K562 (cell line): ENCODE data around the gene CEACAM5. TPM values are rescaled to one million over a fixed set of nuclear protein-coding genes. Genes with fewer than 3 reads are reported as not detected.

Experiments used
- ARID2 ChIP-seq: fragments of 450-650 bp; IDR thresholded peaks from 2 replicates; pipeline ENCODE4 v1.6.1; 2017; ENCODE audit warnings: antibody characterized with exemption, mild to moderate bottlenecking
- BMI1 ChIP-seq: fragments of 150-350 bp; IDR thresholded peaks from 2 replicates; pipeline ENCODE4 v1.6.1; 2014; ENCODE audit warnings: low read length
- FOXM1 ChIP-seq, 2 experiments: fragments of 450-650 bp in 1 of 2; sonication (generic) in 1 of 2; formaldehyde crosslinking in 1 of 2; IDR thresholded peaks; 2 replicates each; pipeline versions ENCODE4 v1.6.1 to v1.9.0; 2017 to 2022; ENCODE audit warnings: low read depth in 2 of 2, mild to moderate bottlenecking in 2 of 2, missing genetic modification reagents in 1 of 2, moderate library complexity in 1 of 2
- HDAC1 ChIP-seq, 2 experiments: fragments of 450-650 bp; IDR thresholded peaks; 2 replicates each; pipeline ENCODE4 v1.6.1; 2016 to 2017; ENCODE audit warnings: inconsistent platforms in 1 of 2, mild to moderate bottlenecking in 1 of 2, moderate library complexity in 1 of 2
- KLF13 ChIP-seq: fragments of 450-650 bp; IDR thresholded peaks from 2 replicates; pipeline ENCODE4 v1.6.1; 2016; ENCODE audit warnings: missing genetic modification characterization, low read depth, mild to moderate bottlenecking, missing compliant biosample characterization, moderate library complexity, borderline replicate concordance
- NRF1 ChIP-seq, 2 experiments: fragments of 450-650 bp; IDR thresholded peaks in 1 of 2; conservative IDR thresholded peaks in 1 of 2; 2 replicates each; pipeline ENCODE4 v1.6.1; 2014; ENCODE audit warnings: mild to moderate bottlenecking in 2 of 2
- SNIP1 ChIP-seq: fragments of 450-650 bp; IDR thresholded peaks from 2 replicates; pipeline ENCODE4 v1.7.1; 2017; ENCODE audit warnings: low read depth, mild to moderate bottlenecking
- TCF3 ChIP-seq: sonication (generic); formaldehyde crosslinking; IDR thresholded peaks from 2 replicates; pipeline ENCODE4 v1.4.0; 2020; ENCODE audit warnings: mild to moderate bottlenecking, missing genetic modification reagents
- polyA plus RNA-seq, 8 experiments: library from polyadenylated mRNA; depleted of rRNA in 4 of 8; stranded (reverse) in 5 of 8; unstranded in 3 of 8; fragments of >200 nt; fragmentation: Nextera tagmentation in 2 of 8; fragmentation: Illumina TruSeq in 1 of 8; extraction: Ambion mirVana in 2 of 8; extraction: Trizol in 1 of 8; gene quantifications; 2 replicates each; pipeline versions ENCODE4 v1.2.1 to v1.2.3, GENCODE V29; 2011 to 2014; ENCODE audit warnings: inconsistent platforms in 1 of 8, missing spikeins in 1 of 8
- total RNA-seq, 7 experiments: library from RNA; depleted of rRNA in 6 of 7; stranded (reverse); fragments of >200 nt in 6 of 7; fragmentation: Illumina TruSeq in 2 of 7; extraction: Trizol in 2 of 7; gene quantifications; 2 replicates each; pipeline versions ENCODE4 v1.2.1 to v1.2.3, GENCODE V29; 2011 to 2021; ENCODE audit warnings: low replicate concordance in 1 of 7
- TF ChIP-seq, protein P1 (sequence below): fragments of 450-650 bp; IDR thresholded peaks from 2 replicates; pipeline ENCODE4 v1.6.1; 2016; ENCODE audit warnings: mild to moderate bottlenecking, moderate library complexity
- TF ChIP-seq, protein P2 (sequence below), 3 experiments: IDR thresholded peaks in 2 of 3; conservative IDR thresholded peaks in 1 of 3; 2 replicates each; pipeline ENCODE4 v1.5.1; 2011 to 2012; ENCODE audit warnings: low read length in 3 of 3, mild to moderate bottlenecking in 3 of 3, control low read depth in 2 of 3, improper control_type of control experiment in 1 of 3, inconsistent platforms in 1 of 3, low read depth in 1 of 3, mixed read lengths in 1 of 3, moderate library complexity in 1 of 3; ENCODE audit not compliant: insufficient read depth in 2 of 3
- TF ChIP-seq, protein P3 (sequence below): fragments of 200-800 bp; sonication (Bioruptor generic); IDR thresholded peaks from 2 replicates; pipeline ENCODE4 v1.6.1; 2017; ENCODE audit warnings: missing genetic modification characterization, missing compliant biosample characterization

CEACAM5 gene
- total and polyA plus RNA-seq, 9 of the 15 experiments (the other 6 are each of a cell fraction or from before 2014, with no cell fraction given): 0.33 TPM; not detected in 8

DNA sequence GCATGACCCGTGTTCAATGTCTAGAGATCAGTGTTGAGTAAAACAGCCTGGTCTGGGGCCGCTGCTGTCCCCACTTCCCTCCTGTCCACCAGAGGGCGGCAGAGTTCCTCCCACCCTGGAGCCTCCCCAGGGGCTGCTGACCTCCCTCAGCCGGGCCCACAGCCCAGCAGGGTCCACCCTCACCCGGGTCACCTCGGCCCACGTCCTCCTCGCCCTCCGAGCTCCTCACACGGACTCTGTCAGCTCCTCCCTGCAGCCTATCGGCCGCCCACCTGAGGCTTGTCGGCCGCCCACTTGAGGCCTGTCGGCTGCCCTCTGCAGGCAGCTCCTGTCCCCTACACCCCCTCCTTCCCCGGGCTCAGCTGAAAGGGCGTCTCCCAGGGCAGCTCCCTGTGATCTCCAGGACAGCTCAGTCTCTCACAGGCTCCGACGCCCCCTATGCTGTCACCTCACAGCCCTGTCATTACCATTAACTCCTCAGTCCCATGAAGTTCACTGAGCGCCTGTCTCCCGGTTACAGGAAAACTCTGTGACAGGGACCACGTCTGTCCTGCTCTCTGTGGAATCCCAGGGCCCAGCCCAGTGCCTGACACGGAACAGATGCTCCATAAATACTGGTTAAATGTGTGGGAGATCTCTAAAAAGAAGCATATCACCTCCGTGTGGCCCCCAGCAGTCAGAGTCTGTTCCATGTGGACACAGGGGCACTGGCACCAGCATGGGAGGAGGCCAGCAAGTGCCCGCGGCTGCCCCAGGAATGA, 1.5 kb upstream of the CEACAM5 start (continued):
- TF ChIP-seq, protein P1, sequence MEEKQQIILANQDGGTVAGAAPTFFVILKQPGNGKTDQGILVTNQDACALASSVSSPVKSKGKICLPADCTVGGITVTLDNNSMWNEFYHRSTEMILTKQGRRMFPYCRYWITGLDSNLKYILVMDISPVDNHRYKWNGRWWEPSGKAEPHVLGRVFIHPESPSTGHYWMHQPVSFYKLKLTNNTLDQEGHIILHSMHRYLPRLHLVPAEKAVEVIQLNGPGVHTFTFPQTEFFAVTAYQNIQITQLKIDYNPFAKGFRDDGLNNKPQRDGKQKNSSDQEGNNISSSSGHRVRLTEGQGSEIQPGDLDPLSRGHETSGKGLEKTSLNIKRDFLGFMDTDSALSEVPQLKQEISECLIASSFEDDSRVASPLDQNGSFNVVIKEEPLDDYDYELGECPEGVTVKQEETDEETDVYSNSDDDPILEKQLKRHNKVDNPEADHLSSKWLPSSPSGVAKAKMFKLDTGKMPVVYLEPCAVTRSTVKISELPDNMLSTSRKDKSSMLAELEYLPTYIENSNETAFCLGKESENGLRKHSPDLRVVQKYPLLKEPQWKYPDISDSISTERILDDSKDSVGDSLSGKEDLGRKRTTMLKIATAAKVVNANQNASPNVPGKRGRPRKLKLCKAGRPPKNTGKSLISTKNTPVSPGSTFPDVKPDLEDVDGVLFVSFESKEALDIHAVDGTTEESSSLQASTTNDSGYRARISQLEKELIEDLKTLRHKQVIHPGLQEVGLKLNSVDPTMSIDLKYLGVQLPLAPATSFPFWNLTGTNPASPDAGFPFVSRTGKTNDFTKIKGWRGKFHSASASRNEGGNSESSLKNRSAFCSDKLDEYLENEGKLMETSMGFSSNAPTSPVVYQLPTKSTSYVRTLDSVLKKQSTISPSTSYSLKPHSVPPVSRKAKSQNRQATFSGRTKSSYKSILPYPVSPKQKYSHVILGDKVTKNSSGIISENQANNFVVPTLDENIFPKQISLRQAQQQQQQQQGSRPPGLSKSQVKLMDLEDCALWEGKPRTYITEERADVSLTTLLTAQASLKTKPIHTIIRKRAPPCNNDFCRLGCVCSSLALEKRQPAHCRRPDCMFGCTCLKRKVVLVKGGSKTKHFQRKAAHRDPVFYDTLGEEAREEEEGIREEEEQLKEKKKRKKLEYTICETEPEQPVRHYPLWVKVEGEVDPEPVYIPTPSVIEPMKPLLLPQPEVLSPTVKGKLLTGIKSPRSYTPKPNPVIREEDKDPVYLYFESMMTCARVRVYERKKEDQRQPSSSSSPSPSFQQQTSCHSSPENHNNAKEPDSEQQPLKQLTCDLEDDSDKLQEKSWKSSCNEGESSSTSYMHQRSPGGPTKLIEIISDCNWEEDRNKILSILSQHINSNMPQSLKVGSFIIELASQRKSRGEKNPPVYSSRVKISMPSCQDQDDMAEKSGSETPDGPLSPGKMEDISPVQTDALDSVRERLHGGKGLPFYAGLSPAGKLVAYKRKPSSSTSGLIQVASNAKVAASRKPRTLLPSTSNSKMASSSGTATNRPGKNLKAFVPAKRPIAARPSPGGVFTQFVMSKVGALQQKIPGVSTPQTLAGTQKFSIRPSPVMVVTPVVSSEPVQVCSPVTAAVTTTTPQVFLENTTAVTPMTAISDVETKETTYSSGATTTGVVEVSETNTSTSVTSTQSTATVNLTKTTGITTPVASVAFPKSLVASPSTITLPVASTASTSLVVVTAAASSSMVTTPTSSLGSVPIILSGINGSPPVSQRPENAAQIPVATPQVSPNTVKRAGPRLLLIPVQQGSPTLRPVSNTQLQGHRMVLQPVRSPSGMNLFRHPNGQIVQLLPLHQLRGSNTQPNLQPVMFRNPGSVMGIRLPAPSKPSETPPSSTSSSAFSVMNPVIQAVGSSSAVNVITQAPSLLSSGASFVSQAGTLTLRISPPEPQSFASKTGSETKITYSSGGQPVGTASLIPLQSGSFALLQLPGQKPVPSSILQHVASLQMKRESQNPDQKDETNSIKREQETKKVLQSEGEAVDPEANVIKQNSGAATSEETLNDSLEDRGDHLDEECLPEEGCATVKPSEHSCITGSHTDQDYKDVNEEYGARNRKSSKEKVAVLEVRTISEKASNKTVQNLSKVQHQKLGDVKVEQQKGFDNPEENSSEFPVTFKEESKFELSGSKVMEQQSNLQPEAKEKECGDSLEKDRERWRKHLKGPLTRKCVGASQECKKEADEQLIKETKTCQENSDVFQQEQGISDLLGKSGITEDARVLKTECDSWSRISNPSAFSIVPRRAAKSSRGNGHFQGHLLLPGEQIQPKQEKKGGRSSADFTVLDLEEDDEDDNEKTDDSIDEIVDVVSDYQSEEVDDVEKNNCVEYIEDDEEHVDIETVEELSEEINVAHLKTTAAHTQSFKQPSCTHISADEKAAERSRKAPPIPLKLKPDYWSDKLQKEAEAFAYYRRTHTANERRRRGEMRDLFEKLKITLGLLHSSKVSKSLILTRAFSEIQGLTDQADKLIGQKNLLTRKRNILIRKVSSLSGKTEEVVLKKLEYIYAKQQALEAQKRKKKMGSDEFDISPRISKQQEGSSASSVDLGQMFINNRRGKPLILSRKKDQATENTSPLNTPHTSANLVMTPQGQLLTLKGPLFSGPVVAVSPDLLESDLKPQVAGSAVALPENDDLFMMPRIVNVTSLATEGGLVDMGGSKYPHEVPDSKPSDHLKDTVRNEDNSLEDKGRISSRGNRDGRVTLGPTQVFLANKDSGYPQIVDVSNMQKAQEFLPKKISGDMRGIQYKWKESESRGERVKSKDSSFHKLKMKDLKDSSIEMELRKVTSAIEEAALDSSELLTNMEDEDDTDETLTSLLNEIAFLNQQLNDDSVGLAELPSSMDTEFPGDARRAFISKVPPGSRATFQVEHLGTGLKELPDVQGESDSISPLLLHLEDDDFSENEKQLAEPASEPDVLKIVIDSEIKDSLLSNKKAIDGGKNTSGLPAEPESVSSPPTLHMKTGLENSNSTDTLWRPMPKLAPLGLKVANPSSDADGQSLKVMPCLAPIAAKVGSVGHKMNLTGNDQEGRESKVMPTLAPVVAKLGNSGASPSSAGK: no peak
- TF ChIP-seq NRF1 (conservative IDR thresholded peaks at IDR 0.05 in 1 of 2, IDR thresholded peaks at IDR 0.05 in 1 of 2) (peak in 1 of 2 experiments; percentile 29; a peak in 1 of 4 replicates), TCF3 (CRISPR knock-in tag) (no peak), HDAC1 (IDR thresholded peaks at IDR 0.05) (peak in 1 of 2 experiments; percentile 51; a peak in 1 of 4 replicates), SNIP1 (no peak), KLF13 (tag) (peak; percentile 36; the same call in 1 of the 2 replicates), FOXM1 (IDR thresholded peaks at IDR 0.05; ENCODE audit: low read depth) (no peak), FOXM1 (CRISPR knock-in tag; IDR thresholded peaks at IDR 0.05; ENCODE audit: low read depth) (no peak), ARID2 (0 out of 2 replicates have a peak, but pooled peaks have one; percentile 40), BMI1 (no peak)
- TF ChIP-seq, protein P2, sequence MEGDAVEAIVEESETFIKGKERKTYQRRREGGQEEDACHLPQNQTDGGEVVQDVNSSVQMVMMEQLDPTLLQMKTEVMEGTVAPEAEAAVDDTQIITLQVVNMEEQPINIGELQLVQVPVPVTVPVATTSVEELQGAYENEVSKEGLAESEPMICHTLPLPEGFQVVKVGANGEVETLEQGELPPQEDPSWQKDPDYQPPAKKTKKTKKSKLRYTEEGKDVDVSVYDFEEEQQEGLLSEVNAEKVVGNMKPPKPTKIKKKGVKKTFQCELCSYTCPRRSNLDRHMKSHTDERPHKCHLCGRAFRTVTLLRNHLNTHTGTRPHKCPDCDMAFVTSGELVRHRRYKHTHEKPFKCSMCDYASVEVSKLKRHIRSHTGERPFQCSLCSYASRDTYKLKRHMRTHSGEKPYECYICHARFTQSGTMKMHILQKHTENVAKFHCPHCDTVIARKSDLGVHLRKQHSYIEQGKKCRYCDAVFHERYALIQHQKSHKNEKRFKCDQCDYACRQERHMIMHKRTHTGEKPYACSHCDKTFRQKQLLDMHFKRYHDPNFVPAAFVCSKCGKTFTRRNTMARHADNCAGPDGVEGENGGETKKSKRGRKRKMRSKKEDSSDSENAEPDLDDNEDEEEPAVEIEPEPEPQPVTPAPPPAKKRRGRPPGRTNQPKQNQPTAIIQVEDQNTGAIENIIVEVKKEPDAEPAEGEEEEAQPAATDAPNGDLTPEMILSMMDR (IDR thresholded peaks at IDR 0.05 in 2 of 3, conservative IDR thresholded peaks at IDR 0.05 in 1 of 3; ENCODE audit: insufficient read depth in 2 of 3, low read depth in 1 of 3, low read length in 3 of 3): peak; percentile 83 to 100 (median 97)
- TF ChIP-seq, protein P3, sequence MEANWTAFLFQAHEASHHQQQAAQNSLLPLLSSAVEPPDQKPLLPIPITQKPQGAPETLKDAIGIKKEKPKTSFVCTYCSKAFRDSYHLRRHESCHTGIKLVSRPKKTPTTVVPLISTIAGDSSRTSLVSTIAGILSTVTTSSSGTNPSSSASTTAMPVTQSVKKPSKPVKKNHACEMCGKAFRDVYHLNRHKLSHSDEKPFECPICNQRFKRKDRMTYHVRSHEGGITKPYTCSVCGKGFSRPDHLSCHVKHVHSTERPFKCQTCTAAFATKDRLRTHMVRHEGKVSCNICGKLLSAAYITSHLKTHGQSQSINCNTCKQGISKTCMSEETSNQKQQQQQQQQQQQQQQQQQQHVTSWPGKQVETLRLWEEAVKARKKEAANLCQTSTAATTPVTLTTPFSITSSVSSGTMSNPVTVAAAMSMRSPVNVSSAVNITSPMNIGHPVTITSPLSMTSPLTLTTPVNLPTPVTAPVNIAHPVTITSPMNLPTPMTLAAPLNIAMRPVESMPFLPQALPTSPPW (CRISPR knock-in tag): peak; percentile 45; the same call in 1 of the 2 replicates
